ENCODE data around the gene METTL13. TPM values are rescaled to one million over a fixed set of nuclear protein-coding genes. Genes with fewer than 3 reads are reported as not detected.

Gene METTL13
- total RNA-seq, 1 donor from 2014 or later, result 25.1 TPM

DNA sequence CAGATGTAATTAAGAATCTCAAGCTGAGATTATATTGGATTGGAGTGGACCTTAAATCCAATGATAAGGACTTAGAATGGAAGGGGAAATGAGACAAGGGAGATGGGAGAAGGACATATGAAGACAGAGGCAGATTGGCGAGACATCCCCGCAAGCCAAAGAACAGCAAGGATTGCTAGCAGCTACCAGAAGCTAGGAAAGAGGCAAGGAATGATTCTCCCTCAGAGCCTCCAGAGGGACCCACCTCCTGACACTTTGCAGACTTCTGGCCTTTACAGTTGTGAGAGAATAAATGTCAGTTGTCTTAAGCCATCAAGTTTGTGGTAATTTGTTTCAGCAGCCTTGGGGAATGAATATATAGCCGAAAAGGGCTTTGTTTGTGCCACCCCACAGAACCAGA, 20.7 kb downstream of the METTL13 start:
- H3K27me3 ChIP-seq (ENCODE audit: low read depth), result no peaks in the 10 kb centered on the region
- no peak overlapping the region for H3K27ac ChIP-seq
- H3K9me3 ChIP-seq, result no peaks in the 10 kb centered on the region
- DNase-seq, result no peak
- intact Hi-C loops (cut with DNase I), result loop anchor here (5.0 kb wide), 1 partner anchor 185 kb away; no protein-coding TSS in a partner anchor
- H3K36me3 ChIP-seq, result peaks cover 23% of the 10 kb centered on the region
- TF ChIP-seq, protein P1, sequence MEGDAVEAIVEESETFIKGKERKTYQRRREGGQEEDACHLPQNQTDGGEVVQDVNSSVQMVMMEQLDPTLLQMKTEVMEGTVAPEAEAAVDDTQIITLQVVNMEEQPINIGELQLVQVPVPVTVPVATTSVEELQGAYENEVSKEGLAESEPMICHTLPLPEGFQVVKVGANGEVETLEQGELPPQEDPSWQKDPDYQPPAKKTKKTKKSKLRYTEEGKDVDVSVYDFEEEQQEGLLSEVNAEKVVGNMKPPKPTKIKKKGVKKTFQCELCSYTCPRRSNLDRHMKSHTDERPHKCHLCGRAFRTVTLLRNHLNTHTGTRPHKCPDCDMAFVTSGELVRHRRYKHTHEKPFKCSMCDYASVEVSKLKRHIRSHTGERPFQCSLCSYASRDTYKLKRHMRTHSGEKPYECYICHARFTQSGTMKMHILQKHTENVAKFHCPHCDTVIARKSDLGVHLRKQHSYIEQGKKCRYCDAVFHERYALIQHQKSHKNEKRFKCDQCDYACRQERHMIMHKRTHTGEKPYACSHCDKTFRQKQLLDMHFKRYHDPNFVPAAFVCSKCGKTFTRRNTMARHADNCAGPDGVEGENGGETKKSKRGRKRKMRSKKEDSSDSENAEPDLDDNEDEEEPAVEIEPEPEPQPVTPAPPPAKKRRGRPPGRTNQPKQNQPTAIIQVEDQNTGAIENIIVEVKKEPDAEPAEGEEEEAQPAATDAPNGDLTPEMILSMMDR (IDR thresholded peaks at IDR 0.05), result no peak
- H3K4me1 ChIP-seq, result peaks cover 3% of the 10 kb centered on the region
- H3K4me3 ChIP-seq, result no peak overlapping the region
- no peak for ATAC-seq

DNA sequence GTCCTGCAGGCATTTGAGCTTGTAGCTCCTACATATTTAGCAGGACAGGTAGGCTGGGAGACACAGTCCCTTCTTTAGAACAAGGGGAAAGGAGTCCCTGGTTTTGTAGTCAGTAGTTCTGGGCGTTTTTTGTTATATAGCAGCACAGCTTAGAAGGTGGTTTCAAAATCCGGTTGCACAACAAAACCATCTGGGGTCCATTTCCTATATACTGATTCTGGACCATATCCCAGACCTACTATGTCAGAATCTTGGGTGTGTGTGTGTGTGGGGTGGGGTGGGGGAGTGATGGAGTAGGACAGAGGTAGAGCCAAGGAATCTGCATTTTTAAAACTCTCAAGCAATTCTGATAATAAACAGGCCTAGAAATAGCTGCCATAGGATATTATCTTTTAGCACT, 21.6 kb downstream of the METTL13 start:
- Histone ChIP-seq H3K4me3 (no peak overlapping the region), H3K36me3 (peaks cover 15% of the 10 kb centered on the region), H3K27ac (no peak overlapping the region), H3K27me3 (ENCODE audit: low read depth) (no peaks in the 10 kb centered on the region), H3K4me1 (peaks cover 3% of the 10 kb centered on the region), H3K9me3 (no peaks in the 10 kb centered on the region)
- intact Hi-C loops (cut with DNase I), result loop anchor here (5.0 kb wide), 1 partner anchor 184 kb away; no protein-coding TSS in a partner anchor
- DNase-seq, result no peak
- no peak for ATAC-seq
- TF ChIP-seq, protein P1 (IDR thresholded peaks at IDR 0.05), result no peak

DNA sequence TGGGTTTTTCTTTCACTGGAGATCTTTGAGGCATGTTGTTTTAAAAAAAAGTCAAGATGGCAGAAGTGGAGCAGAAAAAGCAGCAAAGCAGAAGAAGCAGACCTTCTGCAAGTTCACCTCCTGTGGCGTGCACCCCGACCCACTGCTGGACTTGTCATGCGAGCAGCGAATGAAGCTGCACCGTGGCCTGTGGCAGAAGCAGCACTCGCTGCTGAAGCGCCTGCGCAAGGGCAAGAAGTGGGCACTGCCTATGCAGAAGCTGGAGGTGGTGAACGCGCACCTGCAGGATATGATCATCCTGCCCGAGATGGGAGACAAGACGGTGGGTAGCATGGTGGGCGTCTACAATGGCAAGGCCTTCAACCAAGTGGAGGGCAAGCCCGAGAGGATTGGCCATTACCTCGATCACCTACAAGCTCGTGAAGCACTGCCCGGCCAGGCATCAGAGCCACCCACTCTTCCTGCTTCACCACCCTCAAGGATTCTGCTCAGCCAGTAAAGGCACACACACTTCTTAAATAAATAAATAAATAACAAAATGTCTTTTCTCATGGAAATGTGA, 22.1 kb downstream of the METTL13 start:
- H3K9me3 ChIP-seq, result no peaks in the 10 kb centered on the region
- no peaks in the 10 kb centered on the region for H3K27me3 ChIP-seq (ENCODE audit: low read depth)
- no peak overlapping the region for H3K4me3 ChIP-seq
- ATAC-seq (no peak), DNase-seq (no peak)
- TF ChIP-seq, protein P1 (IDR thresholded peaks at IDR 0.05), result no peak
- peaks cover 10% of the 10 kb centered on the region for H3K36me3 ChIP-seq
- peaks cover 3% of the 10 kb centered on the region for H3K4me1 ChIP-seq
- intact Hi-C loops (cut with DNase I), result loop anchor here (5.0 kb wide), 1 partner anchor 184 kb away; no protein-coding TSS in a partner anchor
- H3K27ac ChIP-seq, result no peak overlapping the region

GRCh38 chr1:171805395-171806115, 24.1 kb downstream of the METTL13 start:
- Histone ChIP-seq H3K36me3 (peaks cover 3% of the 10 kb centered on the region), H3K4me3 (no peak overlapping the region), H3K4me1 (peaks cover 3% of the 10 kb centered on the region), H3K27ac (no peak overlapping the region), H3K27me3 (ENCODE audit: low read depth) (no peaks in the 10 kb centered on the region), H3K9me3 (no peaks in the 10 kb centered on the region)
- no peak for DNase-seq
- intact Hi-C loops (cut with DNase I), result no loop called here
- TF ChIP-seq, protein P1 (IDR thresholded peaks at IDR 0.05), result no peak
- ATAC-seq, result peak; percentile 55 to 65

GRCh38 chr1:171807556-171807955, 26.1 kb downstream of the METTL13 start:
- peaks cover 3% of the 10 kb centered on the region for H3K4me1 ChIP-seq
- no peaks in the 10 kb centered on the region for H3K36me3 ChIP-seq
- DNase-seq (no peak), ATAC-seq (no peak)
- H3K9me3 ChIP-seq, result no peaks in the 10 kb centered on the region
- intact Hi-C loops (cut with DNase I), result no loop called here
- TF ChIP-seq, protein P1 (IDR thresholded peaks at IDR 0.05), result no peak
- no peak overlapping the region for H3K27ac ChIP-seq
- no peak overlapping the region for H3K4me3 ChIP-seq
- no peaks in the 10 kb centered on the region for H3K27me3 ChIP-seq (ENCODE audit: low read depth)

All from lower lobe of right lung (tissue), 2 donors.